GM19238 (cell line): ENCODE measurements around the gene NUP98.
"Not testable (repeated sequence)": the region's sequence is repeated elsewhere in the genome, so short reads cannot be mapped to it uniquely, and the experiment has no call there.

Experiments
- DNase-seq: peaks from one replicate; pipeline ENCODE4 v3.0.0; 2011; ENCODE audit warnings: low spot score; ENCODE audit not compliant: insufficient read length

NUP98 gene

GRCh38 chr11:3671334-3672254, 125.8 kb downstream of the NUP98 start, which contains the start of gene CHRNA10:
Gene CHRNA10, minus strand, starts transcription at chr11:3671384. Its CDS starts 72 bp downstream, at chr11:3671312.
- no peak for DNase-seq

- no peak for DNase-seq
Observed at GRCh38 chr11:3669742-3670183, 127.6 kb downstream of the NUP98 start.

GRCh38 chr11:3669128-3669527, 128.2 kb downstream of the NUP98 start:
- no peak for DNase-seq

- no peak for DNase-seq
Observed at GRCh38 chr11:3667149-3668035, 130.0 kb downstream of the NUP98 start.

DNA sequence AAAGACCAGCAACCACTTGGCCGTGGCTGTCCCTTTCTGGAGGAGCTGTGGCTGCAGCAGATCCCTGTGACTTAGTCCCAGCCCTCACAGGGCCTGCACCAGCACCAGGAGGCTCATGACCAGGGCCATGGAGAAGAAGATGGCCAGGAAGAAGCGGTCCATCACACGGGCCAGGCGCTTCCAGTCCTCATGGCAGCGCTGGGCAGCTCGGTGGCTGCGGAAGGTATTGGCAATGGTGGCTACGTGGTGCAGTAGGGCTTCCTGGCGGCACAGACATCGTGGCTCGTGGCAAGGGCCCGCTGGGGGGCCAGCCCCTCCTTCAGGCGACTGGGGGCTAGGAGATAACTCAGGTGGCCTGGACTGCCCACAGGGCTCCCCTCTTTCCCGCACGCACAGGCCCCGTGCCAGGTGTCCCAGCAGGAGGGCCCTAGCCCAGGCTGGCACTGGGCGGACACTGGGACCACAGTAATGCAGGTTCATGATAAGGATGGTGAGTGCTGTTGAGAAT, 131.3 kb downstream of the NUP98 start:
- DNase-seq = no peak

- no peak for DNase-seq
Observed at GRCh38 chr11:3665336-3666022, 131.9 kb downstream of the NUP98 start.

- DNase-seq = no peak
Observed at GRCh38 chr11:3664032-3664630, 133.2 kb downstream of the NUP98 start.

GRCh38 chr11:3662856-3663255, 134.5 kb downstream of the NUP98 start:
- DNase-seq = no peak

DNA sequence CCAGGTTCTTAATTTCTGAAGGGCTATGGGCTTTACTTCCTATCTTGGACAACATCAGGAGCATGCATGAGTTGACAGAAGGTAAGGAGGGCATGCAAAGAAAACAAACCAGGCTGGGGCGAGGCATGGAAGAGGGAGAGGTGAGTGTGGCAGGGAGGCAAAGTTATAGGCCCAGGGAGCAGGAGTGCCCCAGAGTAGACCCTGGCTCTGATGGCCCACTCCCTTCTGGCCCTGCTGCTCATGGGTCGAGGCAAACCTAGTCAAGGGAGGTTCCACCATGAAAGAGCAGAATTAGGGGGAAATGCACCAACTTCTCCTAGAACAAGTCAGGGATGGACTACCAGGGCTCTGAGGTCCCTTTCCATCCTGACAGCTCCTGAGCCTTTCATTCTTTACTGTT, 136.4 kb downstream of the NUP98 start:
- DNase-seq = no peak

DNA sequence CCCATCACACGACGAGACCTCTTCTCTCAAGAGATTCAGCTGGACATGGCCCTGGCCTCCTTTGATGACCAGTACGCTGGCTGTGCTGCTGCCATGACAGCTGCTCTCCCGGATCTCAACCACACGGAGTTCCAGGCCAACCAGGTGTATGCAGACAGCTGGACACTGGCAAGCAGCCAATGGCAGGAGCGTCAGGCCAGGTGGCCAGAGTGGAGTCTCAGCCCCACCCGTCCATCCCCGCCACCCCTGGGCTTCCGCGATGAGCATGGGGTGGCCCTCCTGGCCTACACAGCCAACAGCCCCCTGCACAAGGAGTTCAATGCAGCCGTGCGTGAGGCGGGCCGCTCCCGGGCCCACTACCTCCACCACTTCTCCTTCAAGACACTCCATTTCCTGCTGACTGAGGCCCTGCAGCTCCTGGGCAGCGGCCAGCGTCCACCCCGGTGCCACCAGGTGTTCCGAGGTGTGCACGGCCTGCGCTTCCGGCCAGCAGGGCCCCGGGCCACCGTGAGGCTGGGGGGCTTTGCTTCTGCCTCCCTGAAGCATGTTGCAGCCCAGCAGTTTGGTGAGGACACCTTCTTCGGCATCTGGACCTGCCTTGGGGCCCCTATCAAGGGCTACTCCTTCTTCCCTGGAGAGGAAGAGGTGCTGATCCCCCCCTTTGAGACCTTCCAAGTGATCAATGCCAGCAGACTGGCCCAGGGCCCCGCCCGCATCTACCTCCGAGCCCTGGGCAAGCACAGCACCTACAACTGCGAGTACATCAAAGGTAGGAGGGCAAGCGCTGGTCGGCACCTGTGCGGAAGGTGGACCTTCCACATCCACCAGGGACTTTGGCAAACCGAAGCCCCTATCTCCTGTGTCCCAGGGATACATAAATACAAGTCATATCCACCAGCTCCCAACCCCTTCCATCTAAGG, 137.5 kb downstream of the NUP98 start:
- DNase-seq = no peak

DNA sequence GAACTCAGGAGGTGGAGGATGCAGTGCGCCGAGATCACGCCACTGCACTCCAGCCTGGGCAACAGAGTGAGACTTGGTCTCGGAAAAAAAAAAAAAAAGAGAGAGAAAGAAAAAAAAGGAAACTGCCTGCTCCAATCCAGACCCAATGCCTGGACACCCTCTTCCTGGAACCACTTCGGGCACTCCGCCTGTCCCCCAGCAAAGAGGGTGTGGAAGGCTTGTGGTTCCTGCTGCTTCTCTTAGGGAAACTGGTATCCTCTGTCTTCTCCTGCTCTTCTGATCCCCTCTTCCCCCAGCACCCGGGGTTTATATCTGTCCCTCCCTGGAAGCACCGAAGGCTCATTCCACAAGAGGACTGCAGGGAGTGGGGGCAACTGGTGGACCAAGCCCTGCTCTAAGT, 139.1 kb downstream of the NUP98 start:
- no peak for DNase-seq

DNA sequence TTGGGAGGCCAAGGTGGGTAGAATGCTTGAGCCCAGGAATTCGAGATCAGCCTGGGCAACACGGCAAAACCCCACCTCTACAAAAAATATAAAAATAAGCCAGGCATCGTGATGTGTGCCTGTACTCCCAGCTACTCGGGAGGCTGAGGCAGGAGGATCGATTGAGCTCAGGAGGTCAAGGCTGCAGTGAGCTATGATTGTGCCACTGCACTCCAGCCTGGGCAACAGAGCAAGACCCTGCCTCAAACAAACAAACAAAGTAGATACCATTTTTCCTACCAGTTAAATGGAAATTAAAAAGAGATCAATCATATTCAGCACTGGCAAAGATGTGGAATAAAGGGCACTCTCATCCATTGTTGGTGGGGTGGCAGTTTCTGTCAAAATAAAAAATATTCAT, 140.0 kb downstream of the NUP98 start:
- not testable (repeated sequence) for DNase-seq

DNA sequence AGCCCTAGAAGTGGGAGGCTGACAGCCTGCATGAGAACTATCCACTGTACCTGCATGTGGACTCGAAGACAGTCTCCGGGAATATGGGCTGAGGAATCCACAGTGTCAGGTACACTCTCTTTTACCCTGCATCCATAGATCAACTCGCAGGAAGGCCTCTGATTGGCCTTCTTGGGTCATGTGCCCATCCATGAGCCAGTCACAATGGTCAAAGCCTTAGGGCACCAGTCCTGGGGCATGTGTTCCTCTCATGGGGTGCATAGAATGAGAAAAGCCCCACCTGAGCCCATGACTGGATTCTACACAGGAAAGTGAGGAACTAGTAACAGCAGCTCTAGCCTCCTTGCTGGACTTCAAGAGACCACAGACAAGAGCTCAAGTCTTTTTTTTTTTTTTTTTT, 141.8 kb downstream of the NUP98 start:
- DNase-seq = no peak

DNA sequence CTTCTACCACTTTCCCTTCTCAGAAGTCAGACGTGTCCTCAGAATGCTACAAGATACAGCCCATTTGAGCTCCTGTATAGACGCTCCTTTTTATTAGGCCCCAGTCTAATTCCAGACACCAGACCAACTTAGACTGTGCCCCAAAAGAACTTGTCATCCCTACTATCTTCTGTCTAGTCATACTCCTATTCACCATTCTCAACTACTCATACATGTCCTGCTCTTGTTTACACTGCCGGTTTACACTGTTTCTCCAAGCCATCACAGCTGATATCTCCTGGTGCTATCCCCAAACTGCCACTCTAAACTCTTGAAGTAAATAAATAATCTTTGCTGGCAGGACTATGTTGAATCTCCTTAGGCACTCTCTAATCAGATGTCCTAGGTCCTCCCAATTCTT, 144.8 kb downstream of the NUP98 start:
- not testable (repeated sequence) for DNase-seq

GRCh38 chr11:3649374-3649773, 148.0 kb downstream of the NUP98 start:
- not testable (repeated sequence) for DNase-seq

GRCh38 chr11:3648843-3649242, 148.5 kb downstream of the NUP98 start:
- not testable (repeated sequence) for DNase-seq

DNA sequence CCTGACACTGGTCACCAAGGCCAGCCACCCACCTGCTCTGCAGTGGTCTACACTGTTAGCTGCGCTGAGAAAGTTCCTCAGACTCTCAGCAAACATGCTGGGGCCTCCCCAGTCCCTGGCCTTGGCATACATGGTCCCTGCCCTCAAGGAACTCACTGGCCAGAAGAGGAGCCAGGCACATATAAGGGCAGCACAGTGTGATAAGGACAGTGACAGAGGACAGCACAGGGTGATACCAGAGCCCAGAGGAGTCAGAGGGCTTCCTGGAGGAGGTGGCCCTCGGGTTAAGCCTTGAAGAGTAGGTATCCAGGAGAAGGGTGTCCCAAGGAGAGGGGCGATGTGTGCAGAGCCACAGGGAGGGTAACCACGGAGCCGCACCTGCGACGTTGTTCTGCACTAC, 151.8 kb downstream of the NUP98 start:
- DNase-seq = no peak

GRCh38 chr11:3644817-3645235, 152.5 kb downstream of the NUP98 start, which contains the start of gene ART1:
Gene ART1, plus strand, starts transcription at chr11:3645128. Its CDS starts 14,086 bp downstream, at chr11:3659214.
- no peak for DNase-seq

GRCh38 chr11:3643102-3643546, 154.2 kb downstream of the NUP98 start:
- not testable (repeated sequence) for DNase-seq
